DMS79 (cell line): ENCODE results near the gene MED4.

Experiments
- DNase-seq: peaks from one replicate; lab custom pipeline; 2025; lab: John Stamatoyannopoulos, UW

The MED4 gene

DNA sequence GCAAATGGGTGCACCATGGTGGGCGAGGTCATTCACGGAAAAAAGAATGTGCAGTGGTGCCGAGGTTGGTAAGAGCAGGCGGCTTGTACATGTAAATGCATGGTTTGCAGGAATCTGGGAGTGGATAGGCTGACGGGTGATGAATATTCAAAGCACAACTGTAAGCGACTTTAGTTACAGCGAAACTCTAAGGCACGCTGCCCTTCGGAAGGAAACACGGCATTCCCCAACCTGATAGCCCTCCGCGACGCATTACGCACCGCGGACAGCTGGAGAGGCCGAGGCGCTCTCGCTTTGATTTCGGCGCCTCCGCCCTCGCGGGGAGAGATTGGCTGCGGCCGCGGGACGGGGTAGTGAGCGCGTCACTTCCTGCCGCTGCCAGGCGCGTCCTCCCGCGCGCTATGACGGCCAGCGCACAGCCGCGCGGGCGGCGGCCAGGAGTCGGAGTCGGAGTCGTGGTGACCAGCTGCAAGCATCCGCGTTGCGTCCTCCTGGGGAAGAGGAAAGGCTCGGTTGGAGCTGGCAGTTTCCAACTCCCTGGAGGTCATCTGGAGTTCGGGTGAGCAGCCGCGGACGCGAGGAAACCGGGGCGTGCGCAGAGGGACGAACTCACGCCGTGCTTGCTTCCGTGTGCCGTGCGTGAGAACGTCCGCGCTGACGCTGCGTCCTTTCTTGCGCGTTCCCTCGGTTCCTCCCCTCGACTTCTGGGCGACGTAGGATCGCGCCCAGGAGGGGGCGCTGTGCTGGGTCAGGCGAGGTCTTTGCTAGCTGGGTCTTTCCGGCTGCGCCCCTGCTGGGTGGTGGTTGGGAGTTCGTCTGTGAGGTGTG, 57.3 kb downstream of the MED4 start, which contains the start of gene NUDT15:
Gene NUDT15 (plus strand): TSS at position 381 of the 828 bp plus-strand sequence. CDS start 21 bp downstream, at position 402.
- DNase-seq = peak; percentile 85

DNA sequence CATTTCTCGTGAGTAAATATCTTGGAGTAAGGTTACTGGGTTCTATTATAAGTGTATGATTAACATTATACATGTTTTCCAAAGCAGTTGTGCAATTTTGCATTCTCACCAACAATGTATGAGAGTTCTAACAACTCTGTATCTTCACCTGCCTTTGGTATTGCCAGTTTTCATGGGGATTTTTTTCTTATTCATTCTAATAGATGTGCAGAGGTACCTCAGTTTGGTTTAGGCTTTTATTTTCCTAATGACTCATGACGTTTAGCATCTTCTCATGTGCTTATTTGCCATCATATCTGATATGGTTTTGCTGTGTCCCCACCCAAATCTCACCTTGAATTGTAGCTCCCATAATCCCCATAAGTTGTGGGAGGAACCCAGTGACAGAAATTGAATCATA, 65.0 kb downstream of the MED4 start:
- no peak for DNase-seq

DNA sequence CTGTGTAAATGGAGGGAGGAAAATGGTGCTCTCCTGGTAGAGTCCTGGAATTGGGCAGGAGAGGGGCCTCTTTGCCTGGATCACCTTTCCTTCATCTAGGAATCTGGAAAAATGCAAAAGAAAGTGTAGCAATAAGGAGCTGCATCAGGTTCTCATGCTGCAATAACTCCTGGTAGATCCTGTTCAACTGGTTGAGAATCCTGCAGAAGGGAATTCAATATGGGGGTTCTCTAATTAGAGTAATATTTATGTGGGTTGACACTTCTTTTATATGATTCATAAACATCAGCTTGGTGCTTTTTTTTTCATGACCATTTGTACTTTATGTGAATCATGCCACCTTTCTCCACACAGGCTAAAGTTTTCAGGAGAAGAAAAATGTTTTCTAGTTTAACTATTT, 66.8 kb downstream of the MED4 start:
- DNase-seq = no peak
